Left lobe of liver (tissue), 2 donors: ENCODE results near the gene PALD1. TPM values are rescaled to one million over a fixed set of nuclear protein-coding genes. Genes with fewer than 3 reads are reported as not detected.
"Not testable (repeated sequence)": the region's sequence is repeated elsewhere in the genome, so short reads cannot be mapped to it uniquely, and the experiment has no call there.

Experiments
- ATAC-seq: fragments of 200-7000 bp; cut with Tn5 transposase; one replicate; pipeline ENCODE4 v1.9.1; 2020; ENCODE audit warnings: mild to moderate bottlenecking, moderate library complexity
- DNase-seq: peaks from one replicate; pipeline ENCODE4 v3.0.0-alpha.2; 2020; ENCODE audit warnings: low spot score
- total RNA-seq: library from RNA; stranded (reverse); gene quantifications from one replicate; pipeline ENCODE4 v1.2.1, GENCODE V29; 2021
- donor health status: DM: no; HTN: no; CAD: no; lungs with moderate emphysema.
- donor health status: DM: no; HTN: yes; CAD: no.

Gene PALD1
- total RNA-seq, 1 donor from 2014 or later, result 1.1 TPM

DNA sequence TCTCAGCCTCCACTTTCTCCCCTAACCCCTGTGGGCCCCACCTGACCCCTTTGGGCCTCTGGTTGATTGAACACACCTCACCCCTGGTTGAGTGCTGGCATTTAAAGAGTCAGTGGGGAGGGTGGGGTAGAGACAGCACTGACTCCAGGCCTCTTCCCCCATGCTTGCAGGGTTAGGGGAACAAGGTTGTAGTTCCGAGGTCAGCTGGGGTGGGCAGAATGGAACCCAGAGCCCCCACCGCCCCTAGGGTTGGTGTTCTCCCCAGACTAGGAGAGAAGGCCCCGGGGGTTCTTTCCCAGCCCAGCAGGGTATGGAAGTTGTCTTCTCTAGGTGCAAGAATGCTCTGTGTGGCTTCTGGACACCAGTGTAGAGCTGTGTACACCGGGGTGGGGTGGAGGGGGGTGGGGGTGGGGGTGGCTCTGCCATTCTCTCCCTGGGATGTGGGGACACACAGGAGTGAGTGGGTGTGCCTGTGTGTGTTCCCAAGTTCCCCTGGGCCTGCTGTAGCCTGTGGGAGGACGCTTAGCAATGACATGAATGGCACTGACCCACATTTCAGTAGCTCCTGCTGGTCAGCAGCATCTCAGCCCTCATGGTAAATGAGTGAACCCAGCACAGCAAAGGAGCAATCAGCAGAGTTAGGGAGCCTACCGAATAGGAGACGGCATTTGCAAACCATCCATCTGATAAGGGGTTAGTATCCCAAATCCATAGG is 90.4 kb downstream of the PALD1 start:
- ATAC-seq, result no peak

DNA sequence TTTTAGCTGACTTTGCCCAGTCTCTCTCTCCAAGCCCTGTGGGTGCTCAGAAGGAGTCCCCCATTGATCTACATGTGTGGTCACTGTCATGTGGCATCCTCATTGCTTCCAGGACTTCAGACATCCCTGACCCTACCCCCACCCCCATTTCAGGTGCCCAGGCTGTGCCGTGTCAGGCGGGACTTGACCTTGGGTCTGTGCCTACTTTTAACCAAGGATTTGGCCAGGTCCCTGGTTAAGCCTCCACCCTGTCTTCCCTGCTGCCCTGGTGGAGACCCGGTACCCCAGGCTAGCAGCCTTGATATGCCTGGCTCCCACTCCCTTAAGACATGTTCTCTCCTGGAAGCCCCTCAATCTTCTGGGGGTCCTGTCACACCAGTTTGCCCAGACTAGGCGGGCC is 92.7 kb downstream of the PALD1 start:
- DNase-seq (no peak), ATAC-seq (no peak)

More for the DNA sequence above, 90.4 kb downstream of the PALD1 start:
- DNase-seq, result no peak

DNA sequence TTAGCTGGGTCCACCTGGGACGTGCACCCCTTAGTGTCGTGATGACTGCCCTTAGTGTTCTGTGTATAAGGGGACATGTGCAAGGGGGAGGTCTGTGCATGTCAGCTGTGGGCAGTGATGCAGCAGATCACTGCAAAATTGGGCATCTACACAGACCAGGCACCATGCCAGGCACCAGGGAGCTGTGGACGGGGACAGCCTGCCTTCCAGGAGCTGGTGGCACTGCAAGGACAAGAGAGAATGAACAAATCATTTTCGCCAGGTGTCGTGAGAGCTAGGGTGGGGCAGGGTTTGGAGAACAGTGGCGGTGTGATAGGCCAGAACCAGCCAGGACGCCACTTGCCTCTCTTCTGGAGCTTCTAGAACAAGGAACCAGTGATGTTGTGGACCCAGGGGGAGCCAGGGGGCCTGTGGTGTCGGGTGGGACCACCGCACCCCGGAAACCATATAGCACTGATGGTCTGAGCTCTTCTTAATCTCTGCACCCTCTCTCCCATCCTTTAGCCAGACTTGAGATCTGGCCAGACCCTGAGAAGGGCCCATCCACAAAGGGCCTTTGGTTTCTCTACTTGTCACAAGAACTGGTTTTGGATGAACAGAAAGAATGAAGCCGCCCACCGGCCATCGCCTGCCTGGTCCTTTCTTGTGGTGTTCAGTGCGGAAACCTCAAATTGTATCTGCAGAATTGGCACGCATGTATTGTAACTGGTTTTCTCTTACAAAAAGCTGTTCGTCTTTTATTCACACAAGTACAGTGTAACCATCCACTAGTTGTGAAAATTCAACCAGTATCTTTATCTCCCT is 93.3 kb downstream of the PALD1 start:
- DNase-seq (no peak), ATAC-seq (no peak)

DNA sequence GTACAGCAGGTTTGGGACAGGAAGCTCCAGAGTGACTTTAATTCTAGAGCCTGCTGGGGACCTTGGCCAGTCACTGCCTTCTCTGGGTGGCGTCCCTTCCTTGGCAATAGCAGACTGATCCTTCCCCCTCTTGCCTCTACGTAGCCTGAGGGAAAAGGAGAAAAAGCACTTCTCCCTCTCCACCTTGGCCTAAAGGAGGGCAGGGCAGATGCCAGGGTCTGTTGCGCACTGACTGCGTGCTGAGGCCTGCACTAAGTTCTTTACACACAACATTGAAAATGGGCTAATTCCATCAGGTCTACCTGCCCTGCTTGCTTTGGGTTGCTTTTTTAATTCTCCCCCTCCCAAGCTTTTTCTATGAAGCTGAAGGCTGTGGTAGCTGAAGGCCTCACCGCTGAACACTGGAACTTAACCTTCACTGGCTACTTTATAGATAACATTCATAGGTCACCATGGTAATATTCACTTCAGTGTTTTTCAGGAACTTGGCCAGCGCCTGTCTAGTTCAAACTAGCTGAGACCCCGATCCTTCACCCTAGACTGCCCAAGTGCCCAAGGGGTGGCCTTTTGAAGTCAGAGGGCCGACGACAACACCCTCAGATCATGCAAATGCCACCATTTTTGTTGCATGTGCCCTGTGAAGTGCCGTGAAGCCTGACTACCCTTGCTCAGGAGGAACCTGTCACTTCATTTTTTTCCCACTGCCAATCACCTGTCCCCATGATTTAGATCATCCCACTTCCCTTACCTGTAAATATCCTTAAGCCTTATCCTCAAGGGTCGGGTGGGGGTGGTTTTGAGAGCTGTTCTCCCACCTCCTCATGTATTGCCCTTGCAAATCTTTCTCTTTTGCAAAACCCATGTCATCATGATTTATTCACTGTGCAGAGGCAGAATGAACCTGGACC is 95.3 kb downstream of the PALD1 start:
- no peak for DNase-seq

DNA sequence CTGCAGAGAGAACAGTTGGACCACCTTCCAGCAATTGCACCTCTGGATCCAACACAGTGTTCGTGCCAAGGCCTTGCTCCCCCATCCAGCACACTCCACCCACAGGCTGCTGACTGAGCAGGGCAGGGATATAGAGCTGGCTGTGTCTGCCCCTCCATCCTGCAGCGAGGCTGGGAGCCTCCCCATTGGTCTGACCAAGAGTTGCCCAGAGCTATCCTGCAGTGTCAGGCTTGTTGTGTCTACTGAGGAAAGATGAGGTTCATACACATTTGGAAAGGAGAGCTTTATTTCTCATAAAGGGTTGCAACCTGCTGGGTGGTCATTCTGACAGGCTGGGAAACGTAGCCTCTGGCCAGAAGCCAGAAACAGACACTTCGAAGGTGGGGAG is 96.9 kb downstream of the PALD1 start:
- DNase-seq, result no peak
- ATAC-seq, result no peak

More for the DNA sequence above, 95.3 kb downstream of the PALD1 start:
- no peak for ATAC-seq

DNA sequence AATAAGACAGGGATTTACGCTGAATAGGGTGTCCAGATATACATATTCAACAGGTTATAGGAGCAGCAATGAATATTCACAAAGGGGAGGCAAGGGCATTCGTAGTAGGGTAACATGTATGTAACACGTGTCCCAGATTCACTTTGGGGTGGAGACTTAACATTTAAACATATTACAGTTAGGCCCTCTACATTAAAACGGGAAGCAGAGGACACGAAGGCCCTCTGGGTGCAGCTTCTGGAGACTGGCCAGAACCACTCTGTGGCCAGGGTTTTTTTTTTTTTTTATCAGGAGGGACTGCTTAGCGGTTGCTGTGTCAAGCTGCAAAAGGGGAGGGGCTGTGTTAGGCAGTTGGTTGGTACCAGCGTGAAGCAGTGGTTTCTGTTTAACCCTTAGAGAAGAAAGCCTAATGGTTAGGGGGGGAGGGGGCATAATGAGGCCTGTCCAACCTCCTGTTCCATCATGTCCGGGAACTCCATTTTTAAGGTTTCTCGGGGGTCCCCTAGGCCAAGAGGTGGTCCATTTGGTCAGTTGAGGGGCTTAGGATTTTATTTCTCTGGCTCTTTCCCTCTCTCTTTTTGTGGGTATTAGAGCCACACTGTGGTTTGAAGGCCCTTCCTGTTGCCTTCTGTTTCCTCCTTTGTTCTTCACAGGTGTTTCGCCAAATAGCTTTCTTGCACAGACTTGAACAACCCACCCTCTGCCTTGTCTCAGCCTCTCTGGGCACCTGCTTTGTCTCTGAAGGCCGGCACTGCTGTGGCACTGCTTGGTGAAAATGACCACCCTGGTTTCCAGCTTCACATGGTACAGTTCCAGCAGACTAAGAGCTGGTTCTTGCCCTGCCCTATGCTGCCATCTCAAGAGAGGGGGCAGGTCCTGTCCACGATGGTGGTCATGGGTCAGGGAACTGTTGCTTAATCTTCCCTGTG is 97.6 kb downstream of the PALD1 start:
- no peak for DNase-seq
- peak; percentile 69 for ATAC-seq

DNA sequence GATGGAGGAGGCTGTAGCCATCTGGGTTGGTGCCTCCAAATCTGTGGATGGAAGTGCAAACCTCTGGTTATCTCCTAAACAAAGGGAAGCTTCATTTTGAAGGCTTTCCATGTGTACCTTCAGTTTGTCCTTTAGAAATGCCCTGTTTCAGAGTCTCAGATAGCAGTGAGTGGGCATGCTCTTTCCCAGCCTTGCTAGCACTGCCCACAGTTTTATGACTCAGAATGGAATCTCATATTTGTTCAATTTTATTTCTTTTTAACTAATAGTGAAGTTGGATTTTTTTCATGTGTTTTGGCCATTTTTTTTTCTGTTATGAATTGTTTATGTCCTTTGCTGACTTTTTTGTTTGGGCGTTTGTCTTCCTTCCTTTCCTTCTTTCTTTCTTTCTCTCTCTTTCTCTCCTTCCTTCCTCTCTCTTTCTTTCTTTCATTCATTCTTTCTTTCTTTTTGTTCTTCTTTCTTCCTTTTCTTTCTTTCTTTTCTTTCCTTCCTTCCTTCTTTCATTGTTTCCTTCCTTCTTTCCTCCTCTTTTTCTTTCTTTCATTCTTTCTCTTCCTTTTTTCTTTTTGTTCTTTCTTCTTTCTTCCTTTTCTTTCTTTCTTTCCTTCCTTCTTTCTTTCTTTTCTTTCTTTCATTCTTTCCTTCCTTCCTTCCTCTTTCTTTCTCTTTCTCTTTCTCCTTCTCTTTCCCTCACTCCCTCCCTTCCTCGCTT is 98.4 kb downstream of the PALD1 start:
- DNase-seq, result no peak

DNA sequence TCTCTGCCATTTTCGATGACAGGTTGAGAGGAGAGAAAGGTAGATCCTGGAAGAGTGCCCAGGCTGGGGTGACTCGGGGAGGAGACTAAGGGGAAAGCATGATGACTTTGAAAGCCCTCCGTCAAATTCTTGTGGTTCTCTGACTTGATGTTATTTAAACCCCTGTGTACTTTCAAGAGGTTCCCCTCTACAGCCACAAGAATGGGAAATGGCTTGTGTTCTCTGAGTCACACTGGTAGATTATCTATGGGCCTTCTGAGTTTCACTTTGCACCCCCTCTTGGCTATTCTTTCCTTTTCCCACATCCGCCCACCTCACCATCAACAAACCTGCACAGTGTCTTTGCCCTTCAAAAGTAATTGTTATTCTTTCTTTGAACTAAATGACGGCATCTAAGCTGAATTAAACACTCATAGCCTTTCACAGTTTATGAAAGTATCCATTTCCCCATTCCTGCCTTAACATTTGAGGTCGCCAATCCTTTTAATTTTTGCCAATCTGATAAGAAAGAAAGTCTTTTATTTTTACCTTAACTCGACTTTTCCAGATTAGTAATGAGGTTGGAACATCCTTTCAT is 99.9 kb downstream of the PALD1 start:
- no peak for ATAC-seq
- DNase-seq, result no peak

More for the DNA sequence above, 98.4 kb downstream of the PALD1 start:
- no peak for ATAC-seq

DNA sequence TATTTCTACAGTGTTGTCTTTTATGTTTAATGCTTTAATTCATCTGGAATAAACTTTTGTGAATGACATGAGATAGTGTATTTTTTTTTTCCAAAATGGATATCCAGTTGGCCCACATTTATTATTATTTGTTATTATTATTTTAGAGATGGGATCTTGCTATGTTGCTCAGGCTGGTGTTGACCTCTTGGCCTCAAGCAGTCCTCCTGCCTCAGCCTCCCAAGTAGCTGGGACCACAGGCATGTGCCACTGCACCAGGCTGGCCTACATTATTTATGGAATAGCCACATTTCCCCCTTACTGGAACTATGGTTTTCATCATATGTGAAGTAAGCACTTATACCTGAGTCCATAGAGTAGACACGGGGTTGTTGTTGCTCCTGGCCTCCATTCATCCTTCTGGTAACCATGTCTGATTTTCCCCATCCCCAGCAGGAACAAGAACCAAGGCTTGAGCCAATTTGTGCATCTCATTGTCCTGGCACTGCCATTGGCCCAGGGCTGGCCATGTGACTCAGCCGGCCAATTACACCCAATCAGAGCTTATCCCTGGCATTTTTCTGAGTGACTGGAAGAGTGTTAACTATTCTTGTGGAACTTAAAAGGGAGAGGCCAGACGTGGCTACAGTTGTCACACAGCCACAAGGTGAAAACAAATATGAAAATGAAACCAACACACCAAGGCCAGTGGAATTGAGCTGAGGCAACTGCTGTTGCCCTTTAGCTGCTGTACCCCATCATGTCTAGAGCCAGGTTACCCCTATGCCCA is 100.9 kb downstream of the PALD1 start:
- DNase-seq, result no peak
- ATAC-seq, result peak; percentile 26

DNA sequence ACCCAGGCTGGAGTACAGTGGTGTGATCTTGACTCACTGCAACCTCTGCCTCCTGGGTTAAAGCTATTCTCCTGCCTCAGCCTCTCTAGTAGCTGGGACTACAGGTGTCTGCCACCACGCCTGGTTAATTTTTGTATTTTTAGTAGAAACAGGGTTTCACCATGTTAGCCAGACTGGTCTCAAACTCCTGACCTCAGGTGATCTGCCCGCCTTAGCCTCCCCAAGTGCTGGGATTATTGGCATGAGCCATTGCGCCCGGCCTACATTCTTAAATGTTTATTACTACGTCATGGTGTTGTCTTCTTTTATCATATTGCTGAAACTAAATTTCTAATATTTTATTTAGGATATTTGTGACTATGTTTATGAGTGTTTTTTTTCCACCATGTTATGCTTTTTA is 102.6 kb downstream of the PALD1 start:
- ATAC-seq, DNase-seq: not testable (repeated sequence)

DNA sequence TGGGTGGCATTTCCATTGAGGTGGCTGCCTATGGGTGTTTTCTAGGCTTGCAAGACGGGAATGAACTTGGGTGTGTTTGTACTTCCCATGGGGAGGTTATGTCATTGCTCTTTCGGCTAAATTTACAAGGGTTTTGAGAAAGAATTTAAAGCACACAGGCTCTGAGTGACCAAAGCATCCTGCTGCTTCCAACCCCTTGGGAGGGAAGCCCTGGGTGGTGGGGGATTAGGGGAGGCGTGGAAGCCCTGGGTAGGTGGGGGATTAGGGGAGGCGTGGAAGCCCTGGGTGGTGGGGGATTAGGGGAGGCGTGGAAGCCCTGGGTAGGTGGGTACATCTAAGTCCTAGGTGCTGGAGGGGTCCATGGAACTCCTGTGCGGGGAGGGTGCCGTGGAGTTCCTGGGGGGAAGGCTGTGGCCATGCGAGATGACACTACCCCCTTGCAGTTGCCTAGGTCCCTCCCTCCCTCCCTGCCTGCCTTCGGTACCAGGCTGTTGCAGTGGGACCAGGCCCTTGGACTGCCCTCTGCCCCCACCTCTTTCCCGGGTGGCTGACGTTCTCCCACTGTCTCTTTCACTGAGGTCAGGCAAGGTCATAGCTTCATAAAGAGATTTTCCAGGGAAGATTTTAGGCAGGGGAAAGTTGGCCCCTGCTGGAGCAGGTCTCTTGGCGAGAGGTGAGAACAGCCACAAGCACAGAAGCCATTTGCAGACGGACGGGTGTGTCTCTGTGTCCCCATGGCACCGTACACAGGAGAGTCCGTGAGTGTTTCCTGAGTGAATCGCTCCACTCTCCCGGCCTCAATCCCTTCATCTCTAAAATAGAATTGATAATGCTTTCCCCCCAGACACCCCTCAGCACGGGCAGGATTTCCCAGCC is 104.5 kb downstream of the PALD1 start:
- ATAC-seq, result no peak
- no peak for DNase-seq

DNA sequence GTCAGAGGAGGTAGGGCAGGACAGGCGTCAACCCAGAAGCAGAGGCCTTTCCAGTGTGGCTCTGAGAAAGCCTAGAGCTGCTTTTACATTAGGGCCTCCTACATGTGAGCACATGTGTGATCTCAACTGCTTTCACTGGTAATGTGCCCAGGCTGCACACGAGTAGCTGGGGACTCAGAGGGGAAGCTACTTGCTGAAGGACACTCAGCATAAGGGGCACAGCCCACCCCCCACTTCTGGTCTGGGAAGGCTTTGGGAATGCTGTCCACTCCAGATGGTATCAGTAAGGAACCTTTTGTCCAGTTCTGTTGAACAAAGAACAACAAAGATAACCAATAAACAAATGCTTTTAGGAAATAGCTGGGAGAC is 105.1 kb downstream of the PALD1 start:
- ATAC-seq (no peak), DNase-seq (no peak)

DNA sequence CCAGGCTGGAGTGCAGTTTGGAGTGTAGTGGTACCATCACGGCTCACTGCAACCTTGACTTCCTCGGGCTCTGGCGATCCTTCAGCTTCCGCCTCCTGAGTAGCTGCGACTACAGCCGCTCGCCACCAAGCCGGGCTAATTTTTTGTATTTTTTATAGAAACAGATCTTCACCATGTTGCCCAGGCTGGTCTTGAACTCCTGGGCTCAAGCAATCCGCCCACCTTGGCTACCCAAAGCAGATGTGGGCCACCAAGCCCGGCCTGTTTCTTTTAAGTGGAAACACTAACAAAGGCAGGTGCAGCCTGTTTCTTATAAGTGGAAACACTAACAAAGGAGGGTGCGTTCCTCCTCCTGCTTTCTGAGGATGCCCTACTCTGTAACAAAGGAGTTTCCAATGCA is 105.8 kb downstream of the PALD1 start:
- DNase-seq (no peak), ATAC-seq (no peak)

DNA sequence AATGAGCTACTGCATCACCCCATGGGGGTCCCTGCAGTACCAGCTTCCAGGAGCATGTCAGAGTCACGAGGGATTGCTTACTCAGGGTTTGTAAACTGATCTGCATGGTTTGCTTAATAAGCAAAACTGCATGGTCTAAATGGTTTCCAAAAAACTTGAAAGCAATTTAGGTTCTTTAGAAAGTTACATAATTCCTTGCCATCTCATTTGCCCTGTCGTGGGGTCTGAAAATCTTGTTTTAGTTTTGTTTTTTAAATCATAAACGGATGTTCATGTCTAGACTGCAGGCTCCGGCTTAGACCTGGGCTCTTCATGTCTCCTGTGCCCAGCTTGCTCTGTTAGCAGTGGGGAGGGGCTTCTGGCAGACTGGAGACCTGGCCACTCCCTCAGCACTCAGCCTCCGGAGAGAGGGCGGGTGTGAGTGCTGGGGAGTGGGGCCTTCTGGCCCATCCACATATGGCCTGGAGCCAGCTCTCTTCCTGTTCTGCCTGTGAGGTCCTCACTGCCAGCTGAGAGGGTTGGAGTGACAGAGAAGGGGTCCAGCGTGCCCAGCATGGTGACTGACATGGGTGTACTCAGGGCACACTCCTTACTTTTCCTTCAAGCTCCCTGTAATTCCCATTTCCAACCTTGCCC is 106.5 kb downstream of the PALD1 start:
- ATAC-seq, result no peak
- no peak for DNase-seq

DNA sequence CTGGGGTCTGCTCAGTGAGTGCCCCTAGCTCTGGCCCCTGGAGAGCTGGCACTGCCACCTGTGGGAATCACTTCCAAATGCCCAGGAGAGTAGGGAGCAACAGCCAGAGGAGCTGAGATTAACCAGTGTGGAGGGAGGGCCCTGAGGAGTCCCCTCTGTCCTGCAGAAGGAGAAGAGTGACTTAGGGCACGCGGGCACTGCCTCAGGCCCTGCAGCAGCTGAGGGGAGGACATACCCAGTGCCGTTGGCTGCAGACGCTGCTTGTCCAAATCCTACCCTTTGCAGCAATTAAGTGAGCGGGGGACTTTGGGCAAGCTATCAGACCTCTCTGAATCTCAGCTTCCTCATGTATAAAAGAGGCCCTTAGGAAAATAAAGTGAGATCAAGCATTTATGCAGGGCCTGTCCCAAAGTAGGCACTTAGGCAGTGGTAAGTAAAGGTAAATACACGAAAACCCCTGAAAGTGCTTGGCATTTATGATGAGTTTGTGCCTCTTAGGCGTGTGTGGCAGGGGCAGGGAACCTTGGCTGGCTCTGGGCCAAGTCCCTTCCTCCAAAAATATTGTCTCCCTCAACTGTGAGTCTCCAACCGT is 107.1 kb downstream of the PALD1 start:
- ATAC-seq, result no peak
- no peak for DNase-seq

DNA sequence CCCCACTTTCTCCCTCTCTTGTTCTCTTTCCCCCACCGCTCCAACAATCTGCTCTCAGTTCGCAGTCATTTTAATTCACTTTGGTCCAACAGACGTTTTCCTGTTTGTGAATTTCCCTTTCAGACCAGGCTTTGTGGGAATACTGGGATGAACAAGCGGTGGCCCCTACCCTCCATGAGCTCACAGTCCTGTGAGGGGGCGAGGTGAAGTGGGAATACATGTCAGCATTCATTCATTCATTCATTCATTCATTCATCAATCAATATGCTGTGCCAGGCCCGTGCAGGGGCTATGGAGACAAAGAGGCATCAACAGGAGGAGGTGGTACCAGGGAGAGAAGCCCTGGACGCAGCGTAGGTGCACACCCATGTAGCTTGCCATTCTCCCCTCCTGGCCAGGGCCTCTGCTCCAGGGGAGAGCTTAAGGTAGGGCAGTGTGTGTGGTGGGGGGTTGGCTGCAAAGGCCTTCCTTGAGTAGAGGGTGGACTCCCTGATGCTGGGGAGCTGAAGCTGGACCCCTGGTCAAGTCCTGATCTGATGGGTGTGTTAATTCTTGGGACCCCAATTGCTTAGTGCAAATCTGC is 107.9 kb downstream of the PALD1 start:
- ATAC-seq, result no peak

More for the DNA sequence above, 107.9 kb downstream of the PALD1 start:
- no peak for DNase-seq
